ENCODE data around the gene RAP1GAP2. TPM values are rescaled to one million over a fixed set of nuclear protein-coding genes. Genes with fewer than 3 reads are reported as not detected.

The RAP1GAP2 gene
- total and polyA plus RNA-seq, 7 donors: 0.25 to 2.0 (median 0.84) TPM

DNA sequence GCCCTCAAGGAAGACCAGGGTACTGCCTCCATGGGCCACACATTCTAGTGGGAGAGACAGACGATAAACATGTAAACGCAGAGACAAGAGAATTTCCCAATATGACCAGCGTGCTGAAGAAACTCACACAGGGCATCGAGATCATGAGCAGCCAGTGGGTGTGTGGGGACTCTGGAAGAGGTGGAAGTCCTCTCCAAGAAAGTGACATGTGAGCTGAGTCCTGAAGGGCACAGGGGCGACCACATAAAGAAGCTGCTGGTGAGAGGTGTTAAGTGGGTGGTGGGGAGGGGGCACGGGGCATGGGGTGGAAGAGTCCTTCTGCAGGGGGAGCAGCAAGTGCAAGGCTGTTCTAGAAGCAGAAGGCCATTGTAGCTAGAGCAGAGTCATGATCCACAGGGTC, 21.0 kb upstream of the RAP1GAP2 start:
- WGBS, 3 donors: 69 to 79% (median 78%) methylated on average over 6 of the region's 6 CpGs
- no peaks in the 10 kb centered on the region for H3K4me1 ChIP-seq
- peaks cover 0 to 58% (median 13%) of the 10 kb centered on the region in 3 donors for H3K27me3 ChIP-seq (ENCODE audit: insufficient read depth in 3 of 3, low read length in 2 of 3)
- no peak overlapping the region for H3K4me3 ChIP-seq
- intact Hi-C loops (cut with DNase I): no loop called here
- DNase-seq (no peak), ATAC-seq (no peak)
- no peaks in the 10 kb centered on the region for H3K9me3 ChIP-seq
- TF ChIP-seq, protein P1, sequence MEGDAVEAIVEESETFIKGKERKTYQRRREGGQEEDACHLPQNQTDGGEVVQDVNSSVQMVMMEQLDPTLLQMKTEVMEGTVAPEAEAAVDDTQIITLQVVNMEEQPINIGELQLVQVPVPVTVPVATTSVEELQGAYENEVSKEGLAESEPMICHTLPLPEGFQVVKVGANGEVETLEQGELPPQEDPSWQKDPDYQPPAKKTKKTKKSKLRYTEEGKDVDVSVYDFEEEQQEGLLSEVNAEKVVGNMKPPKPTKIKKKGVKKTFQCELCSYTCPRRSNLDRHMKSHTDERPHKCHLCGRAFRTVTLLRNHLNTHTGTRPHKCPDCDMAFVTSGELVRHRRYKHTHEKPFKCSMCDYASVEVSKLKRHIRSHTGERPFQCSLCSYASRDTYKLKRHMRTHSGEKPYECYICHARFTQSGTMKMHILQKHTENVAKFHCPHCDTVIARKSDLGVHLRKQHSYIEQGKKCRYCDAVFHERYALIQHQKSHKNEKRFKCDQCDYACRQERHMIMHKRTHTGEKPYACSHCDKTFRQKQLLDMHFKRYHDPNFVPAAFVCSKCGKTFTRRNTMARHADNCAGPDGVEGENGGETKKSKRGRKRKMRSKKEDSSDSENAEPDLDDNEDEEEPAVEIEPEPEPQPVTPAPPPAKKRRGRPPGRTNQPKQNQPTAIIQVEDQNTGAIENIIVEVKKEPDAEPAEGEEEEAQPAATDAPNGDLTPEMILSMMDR (IDR thresholded peaks at IDR 0.05): no peak
- H3K27ac ChIP-seq: no peak overlapping the region
- H3K36me3 ChIP-seq (ENCODE audit: insufficient read depth in 1 of 2, low read depth in 1 of 2): no peaks in the 10 kb centered on the region

DNA sequence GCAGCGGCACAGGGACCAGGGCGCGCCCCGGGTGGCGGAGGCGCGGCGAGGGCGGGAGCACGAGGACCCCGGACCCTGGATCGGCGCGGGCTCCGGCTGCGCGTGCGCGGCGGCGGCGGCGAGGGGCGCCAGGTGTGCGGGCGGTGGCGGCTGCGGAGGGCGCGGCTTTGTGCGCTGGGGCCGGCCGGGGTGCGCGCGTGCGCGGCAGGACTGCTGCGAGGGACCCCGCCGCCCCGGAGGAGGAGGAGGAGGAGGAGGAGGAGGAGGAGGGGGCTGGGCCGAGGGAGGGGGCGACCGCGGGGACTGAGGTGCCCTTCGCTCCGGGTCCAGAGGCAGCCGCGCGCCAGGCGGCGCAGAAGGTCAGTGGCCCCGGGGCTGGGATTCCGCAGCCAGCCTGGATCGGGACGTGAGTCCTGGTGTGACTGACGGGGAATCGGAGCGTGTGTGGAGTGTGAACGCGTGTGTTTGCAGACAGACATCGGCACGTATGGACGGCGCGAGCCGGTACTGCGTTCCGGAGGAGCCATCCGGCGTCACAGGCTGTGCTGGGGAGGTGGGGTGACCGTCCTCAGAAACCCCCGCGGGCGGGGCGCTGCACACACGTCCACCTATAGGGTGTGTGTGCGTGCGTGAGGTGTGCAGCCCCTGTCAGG, 19.5 kb upstream of the RAP1GAP2 start:
- no peak for DNase-seq
- ATAC-seq: peak in 1 of 4 donors; percentile 22
- WGBS, 3 donors: 0 to 1% (median 1%) methylated on average over 32 to 77 of the region's 80 CpGs
- Histone ChIP-seq H3K27ac (no peak overlapping the region), H3K27me3 (ENCODE audit: insufficient read depth in 3 of 3, low read length in 2 of 3) (peaks cover 0 to 56% (median 16%) of the 10 kb centered on the region in 3 donors), H3K9me3 (no peaks in the 10 kb centered on the region), H3K36me3 (ENCODE audit: insufficient read depth in 1 of 2, low read depth in 1 of 2) (no peaks in the 10 kb centered on the region), H3K4me1 (no peaks in the 10 kb centered on the region), H3K4me3 (peak overlapping the region; percentile 39)
- intact Hi-C loops (cut with DNase I): no loop called here
- TF ChIP-seq, protein P1 (IDR thresholded peaks at IDR 0.05): no peak

DNA sequence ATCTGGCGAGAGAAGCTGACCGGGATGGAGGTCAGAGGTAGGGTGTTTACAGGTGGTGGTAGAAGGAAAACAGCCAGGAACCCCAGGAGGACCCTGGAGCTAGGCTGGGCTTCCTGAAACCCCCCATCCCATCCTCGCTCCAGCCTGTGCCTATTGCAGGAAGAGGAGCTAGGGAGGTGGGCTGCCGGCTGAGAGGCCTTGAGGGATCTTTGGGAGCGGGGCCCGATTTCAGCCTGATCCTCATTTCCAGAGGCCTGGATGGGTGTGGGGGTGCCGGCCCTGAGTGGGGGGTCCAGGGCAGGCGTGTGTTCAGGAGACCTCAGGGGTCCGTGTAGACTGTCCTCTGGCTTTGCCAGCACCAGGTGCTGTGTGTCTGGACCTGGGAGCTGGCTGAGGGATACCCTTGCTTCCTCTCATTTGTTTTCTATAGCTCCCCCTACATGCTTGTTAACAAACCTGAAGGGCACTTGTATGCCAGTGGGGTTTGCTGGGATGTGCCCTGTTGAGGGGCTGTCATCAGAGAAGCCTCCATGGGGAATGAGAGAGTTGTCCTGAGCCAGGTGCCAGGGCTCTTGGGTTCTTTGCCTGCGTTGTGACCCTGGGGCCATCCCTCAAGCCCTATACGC, 18.9 kb upstream of the RAP1GAP2 start:
- intact Hi-C loops (cut with DNase I): no loop called here
- TF ChIP-seq, protein P1 (IDR thresholded peaks at IDR 0.05): no peak
- 18 to 26% (median 22%) methylated on average over 10 to 11 of the region's 11 CpGs for WGBS, 3 donors
- ATAC-seq: no peak
- Histone ChIP-seq H3K9me3 (no peaks in the 10 kb centered on the region), H3K27ac (no peak overlapping the region), H3K4me1 (no peaks in the 10 kb centered on the region), H3K36me3 (ENCODE audit: insufficient read depth in 1 of 2, low read depth in 1 of 2) (no peaks in the 10 kb centered on the region), H3K27me3 (ENCODE audit: insufficient read depth in 3 of 3, low read length in 2 of 3) (peaks cover 0 to 51% (median 18%) of the 10 kb centered on the region in 3 donors), H3K4me3 (no peak overlapping the region)
- DNase-seq: no peak

DNA sequence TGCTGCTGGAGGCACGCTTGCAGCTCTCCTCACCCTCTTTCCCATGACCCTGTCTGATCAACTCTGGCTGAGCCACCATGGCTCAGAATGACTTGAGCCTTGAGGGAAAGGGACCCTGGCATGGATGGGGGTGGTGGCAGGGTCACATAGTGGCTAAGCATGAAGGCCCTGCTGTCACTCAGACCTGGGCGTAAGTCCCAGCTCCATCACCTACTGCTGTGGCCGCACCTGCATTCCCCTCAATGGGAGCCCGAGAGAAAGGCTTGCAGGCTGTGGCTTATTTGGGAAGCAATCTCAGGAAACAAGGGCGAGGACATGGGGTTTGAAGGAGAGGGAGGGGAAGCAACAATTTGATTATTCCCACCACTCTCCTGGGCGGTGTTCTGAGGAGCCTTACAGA, 17.7 kb upstream of the RAP1GAP2 start:
- 64 to 76% (median 70%) methylated on average over 6 of the region's 6 CpGs for WGBS, 3 donors
- peaks cover under 1% of the 10 kb centered on the region for H3K9me3 ChIP-seq
- H3K27ac ChIP-seq: no peak overlapping the region
- DNase-seq (no peak), ATAC-seq (no peak)
- TF ChIP-seq, protein P1 (IDR thresholded peaks at IDR 0.05): no peak
- H3K36me3 ChIP-seq (ENCODE audit: insufficient read depth in 1 of 2, low read depth in 1 of 2): no peaks in the 10 kb centered on the region
- no peaks in the 10 kb centered on the region for H3K4me1 ChIP-seq
- intact Hi-C loops (cut with DNase I): no loop called here
- no peak overlapping the region for H3K4me3 ChIP-seq
- H3K27me3 ChIP-seq (ENCODE audit: insufficient read depth in 3 of 3, low read length in 2 of 3): peaks cover 0 to 44% (median 16%) of the 10 kb centered on the region in 3 donors

All from psoas muscle (tissue), 8 donors.